ENCODE data around the gene RPL22L1. TPM values are rescaled to one million over a fixed set of nuclear protein-coding genes. Genes with fewer than 3 reads are reported as not detected.

The RPL22L1 gene
- total RNA-seq, 1 experiment from 2014 or later = 43.1 TPM

DNA sequence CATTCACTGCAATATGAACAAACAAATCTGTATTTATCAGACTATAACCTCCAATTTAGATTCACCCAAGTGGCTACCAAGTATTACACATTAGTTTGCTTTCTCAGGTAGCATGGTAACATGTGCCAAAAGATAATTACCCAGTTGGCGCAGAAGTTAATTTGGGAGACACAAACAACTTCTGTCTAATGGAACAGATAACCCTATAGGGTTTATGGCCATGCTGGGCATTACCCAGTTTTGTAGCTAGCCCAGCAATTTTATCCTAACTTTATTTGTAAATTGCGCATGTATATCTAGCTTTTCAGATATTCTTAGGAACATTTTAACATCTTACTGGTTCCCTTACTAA lies 780 bp downstream of the RPL22L1 start:
- Histone ChIP-seq H3K9ac (ENCODE audit: low read length) (peak overlapping the region; percentile 92), H3K9me2 (replicated peaks; ENCODE audit: insufficient read depth, low read length) (no peaks in the 10 kb centered on the region), H3K27ac (ENCODE audit: low read length) (peak overlapping the region; percentile 77), H3K27me3 (ENCODE audit: low read length) (no peaks in the 10 kb centered on the region), H2AFZ (ENCODE audit: low read length) (no peak overlapping the region), H3K4me3 (ENCODE audit: low read length) (peak overlapping the region; percentile 90), H4K20me1 (ENCODE audit: insufficient read depth, low read depth, low read length) (peaks cover 32% of the 10 kb centered on the region), H3K36me3 (ENCODE audit: insufficient read depth, low read length) (peaks cover 32% of the 10 kb centered on the region), H3K4me2 (ENCODE audit: low read depth, low read length, poor library complexity, severe bottlenecking) (peak overlapping the region; percentile 98), H3K4me1 (ENCODE audit: low read length) (peaks cover 26% of the 10 kb centered on the region), H3K9me3 (ENCODE audit: low read length) (no peaks in the 10 kb centered on the region), H3K79me2 (ENCODE audit: low read length) (peaks cover 17% of the 10 kb centered on the region)
- DNase-seq = peak; percentile 60

GRCh38 chr3:170868577-170869238 lies 1.3 kb downstream of the RPL22L1 start:
- Histone ChIP-seq H3K36me3 (ENCODE audit: insufficient read depth, low read length) (peaks cover 32% of the 10 kb centered on the region), H2AFZ (ENCODE audit: low read length) (no peak overlapping the region), H3K27ac (ENCODE audit: low read length) (peak overlapping the region; percentile 77), H3K9ac (ENCODE audit: low read length) (peak overlapping the region; percentile 92), H3K9me2 (replicated peaks; ENCODE audit: insufficient read depth, low read length) (no peaks in the 10 kb centered on the region), H3K27me3 (ENCODE audit: low read length) (no peaks in the 10 kb centered on the region), H3K79me2 (ENCODE audit: low read length) (peaks cover 17% of the 10 kb centered on the region), H3K9me3 (ENCODE audit: low read length) (no peaks in the 10 kb centered on the region), H4K20me1 (ENCODE audit: insufficient read depth, low read depth, low read length) (peaks cover 32% of the 10 kb centered on the region), H3K4me3 (ENCODE audit: low read length) (peak overlapping the region; percentile 90), H3K4me2 (ENCODE audit: low read depth, low read length, poor library complexity, severe bottlenecking) (peak overlapping the region; percentile 98), H3K4me1 (ENCODE audit: low read length) (peaks cover 26% of the 10 kb centered on the region)
- DNase-seq = peak; percentile 54

GRCh38 chr3:170867143-170867937 lies 2.7 kb downstream of the RPL22L1 start:
- H3K9me2 ChIP-seq (replicated peaks; ENCODE audit: insufficient read depth, low read length) = no peaks in the 10 kb centered on the region
- peaks cover 26% of the 10 kb centered on the region for H3K4me1 ChIP-seq (ENCODE audit: low read length)
- no peaks in the 10 kb centered on the region for H3K9me3 ChIP-seq (ENCODE audit: low read length)
- peaks cover 32% of the 10 kb centered on the region for H4K20me1 ChIP-seq (ENCODE audit: insufficient read depth, low read depth, low read length)
- DNase-seq = peak; percentile 64
- peaks cover 32% of the 10 kb centered on the region for H3K36me3 ChIP-seq (ENCODE audit: insufficient read depth, low read length)
- no peak overlapping the region for H2AFZ ChIP-seq (ENCODE audit: low read length)
- H3K79me2 ChIP-seq (ENCODE audit: low read length) = peaks cover 17% of the 10 kb centered on the region
- 0 out of 2 replicates have a peak overlapping the region, but pooled peaks have one; percentile 22 for H3K9ac ChIP-seq (ENCODE audit: low read length)
- H3K4me3 ChIP-seq (ENCODE audit: low read length) = peak overlapping the region; percentile 90
- no peaks in the 10 kb centered on the region for H3K27me3 ChIP-seq (ENCODE audit: low read length)
- H3K27ac ChIP-seq (ENCODE audit: low read length) = peak overlapping the region; percentile 14; the same call in 1 of the 2 replicates
- peak overlapping the region; percentile 98 for H3K4me2 ChIP-seq (ENCODE audit: low read depth, low read length, poor library complexity, severe bottlenecking)

GRCh38 chr3:170866499-170866898 lies 3.5 kb downstream of the RPL22L1 start:
- Histone ChIP-seq H3K4me3 (ENCODE audit: low read length) (no peak overlapping the region), H4K20me1 (ENCODE audit: insufficient read depth, low read depth, low read length) (peaks cover 32% of the 10 kb centered on the region), H3K4me1 (ENCODE audit: low read length) (peaks cover 26% of the 10 kb centered on the region), H3K79me2 (ENCODE audit: low read length) (peaks cover 17% of the 10 kb centered on the region), H3K9me2 (replicated peaks; ENCODE audit: insufficient read depth, low read length) (no peaks in the 10 kb centered on the region), H3K36me3 (ENCODE audit: insufficient read depth, low read length) (peaks cover 32% of the 10 kb centered on the region), H3K4me2 (ENCODE audit: low read depth, low read length, poor library complexity, severe bottlenecking) (peak overlapping the region; percentile 98), H2AFZ (ENCODE audit: low read length) (no peak overlapping the region), H3K9me3 (ENCODE audit: low read length) (no peaks in the 10 kb centered on the region), H3K9ac (ENCODE audit: low read length) (no peak overlapping the region), H3K27me3 (ENCODE audit: low read length) (no peaks in the 10 kb centered on the region), H3K27ac (ENCODE audit: low read length) (no peak overlapping the region)
- DNase-seq = peak; percentile 34

DNA sequence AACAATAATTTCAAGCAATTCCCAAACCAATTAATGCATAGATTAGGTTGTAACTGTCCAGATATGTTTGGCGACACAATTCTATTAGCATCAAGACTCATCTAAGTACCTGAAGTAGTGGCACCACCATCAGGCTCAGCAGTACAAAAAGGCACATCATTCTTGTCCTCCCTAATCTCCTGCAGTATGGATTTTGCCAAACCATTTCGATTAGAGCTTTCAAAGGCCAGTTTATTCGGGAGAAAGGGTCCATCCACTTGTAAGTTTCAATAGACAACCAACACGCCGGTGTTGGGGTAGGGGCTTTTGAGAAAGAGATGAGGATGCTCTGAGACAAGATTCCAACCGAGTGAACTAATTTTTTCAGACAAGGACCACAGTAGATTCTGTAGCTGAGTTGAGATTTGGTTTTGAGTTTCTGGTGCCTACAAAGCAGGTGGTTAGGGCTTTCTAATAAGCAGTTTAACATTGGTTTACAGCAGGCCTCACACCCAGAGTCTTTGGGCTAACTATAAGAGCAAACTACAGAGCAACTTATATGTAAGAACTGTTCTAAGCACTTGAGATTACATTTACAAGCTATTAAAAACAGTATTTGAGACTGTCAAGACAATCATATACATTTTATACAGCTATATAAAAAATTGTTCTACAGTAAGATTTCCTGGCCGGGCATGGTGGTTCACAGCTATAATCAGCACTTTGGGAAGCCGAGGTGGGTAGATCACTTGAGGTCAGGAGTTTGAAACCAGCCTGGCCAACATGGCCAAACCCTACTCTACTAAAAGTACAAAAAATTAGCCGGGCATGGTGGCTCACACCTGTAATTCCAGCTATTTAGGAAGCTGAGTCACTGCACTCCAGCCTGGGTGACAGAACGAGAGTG lies 4.5 kb downstream of the RPL22L1 start:
- H2AFZ ChIP-seq (ENCODE audit: low read length) = no peak overlapping the region
- no peak overlapping the region for H3K9ac ChIP-seq (ENCODE audit: low read length)
- DNase-seq = peak; percentile 59
- H3K27ac ChIP-seq (ENCODE audit: low read length) = no peak overlapping the region
- peaks cover 17% of the 10 kb centered on the region for H3K79me2 ChIP-seq (ENCODE audit: low read length)
- peaks cover 32% of the 10 kb centered on the region for H4K20me1 ChIP-seq (ENCODE audit: insufficient read depth, low read depth, low read length)
- H3K4me1 ChIP-seq (ENCODE audit: low read length) = peaks cover 19% of the 10 kb centered on the region
- no peaks in the 10 kb centered on the region for H3K27me3 ChIP-seq (ENCODE audit: low read length)
- H3K36me3 ChIP-seq (ENCODE audit: insufficient read depth, low read length) = peaks cover 32% of the 10 kb centered on the region
- H3K9me3 ChIP-seq (ENCODE audit: low read length) = no peaks in the 10 kb centered on the region
- no peak overlapping the region for H3K4me3 ChIP-seq (ENCODE audit: low read length)
- no peaks in the 10 kb centered on the region for H3K9me2 ChIP-seq (replicated peaks; ENCODE audit: insufficient read depth, low read length)
- H3K4me2 ChIP-seq (ENCODE audit: low read depth, low read length, poor library complexity, severe bottlenecking) = no peak overlapping the region

- no peak overlapping the region for H3K27ac ChIP-seq (ENCODE audit: low read length)
- no peaks in the 10 kb centered on the region for H3K9me2 ChIP-seq (replicated peaks; ENCODE audit: insufficient read depth, low read length)
- H3K4me1 ChIP-seq (ENCODE audit: low read length) = peaks cover 17% of the 10 kb centered on the region
- peak; percentile 59 for DNase-seq
- peaks cover 14% of the 10 kb centered on the region for H3K79me2 ChIP-seq (ENCODE audit: low read length)
- no peaks in the 10 kb centered on the region for H3K27me3 ChIP-seq (ENCODE audit: low read length)
- H4K20me1 ChIP-seq (ENCODE audit: insufficient read depth, low read depth, low read length) = peaks cover 32% of the 10 kb centered on the region
- no peak overlapping the region for H2AFZ ChIP-seq (ENCODE audit: low read length)
- no peak overlapping the region for H3K9ac ChIP-seq (ENCODE audit: low read length)
- no peak overlapping the region for H3K4me3 ChIP-seq (ENCODE audit: low read length)
- H3K4me2 ChIP-seq (ENCODE audit: low read depth, low read length, poor library complexity, severe bottlenecking) = no peak overlapping the region
- H3K9me3 ChIP-seq (ENCODE audit: low read length) = no peaks in the 10 kb centered on the region
- peaks cover 32% of the 10 kb centered on the region for H3K36me3 ChIP-seq (ENCODE audit: insufficient read depth, low read length)
Measured at GRCh38 chr3:170864525-170865208, 5.3 kb downstream of the RPL22L1 start.

DNA sequence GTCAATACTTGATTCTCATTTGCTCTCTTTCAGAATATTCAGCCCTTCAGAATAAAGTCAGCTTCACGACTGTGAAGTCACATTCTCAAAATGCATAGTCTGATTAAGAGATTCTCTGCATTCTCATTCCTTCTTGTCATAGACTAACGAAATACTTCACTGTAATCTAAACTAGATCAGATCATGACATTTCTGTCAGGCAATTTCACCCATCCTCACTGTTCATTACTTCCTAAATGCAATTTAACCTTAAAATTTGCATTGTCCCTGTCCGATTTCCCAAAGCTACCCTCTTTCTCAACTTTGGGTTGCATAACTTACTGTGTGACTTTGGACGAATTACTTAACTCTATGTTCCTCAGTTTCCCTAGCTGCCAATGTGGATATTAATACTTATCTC lies 6.2 kb downstream of the RPL22L1 start:
- Histone ChIP-seq H3K4me2 (ENCODE audit: low read depth, low read length, poor library complexity, severe bottlenecking) (no peak overlapping the region), H3K36me3 (ENCODE audit: insufficient read depth, low read length) (peaks cover 32% of the 10 kb centered on the region), H3K27ac (ENCODE audit: low read length) (no peak overlapping the region), H2AFZ (ENCODE audit: low read length) (no peak overlapping the region), H3K9me2 (replicated peaks; ENCODE audit: insufficient read depth, low read length) (no peaks in the 10 kb centered on the region), H4K20me1 (ENCODE audit: insufficient read depth, low read depth, low read length) (peaks cover 32% of the 10 kb centered on the region), H3K9me3 (ENCODE audit: low read length) (no peaks in the 10 kb centered on the region), H3K4me1 (ENCODE audit: low read length) (peaks cover 17% of the 10 kb centered on the region), H3K27me3 (ENCODE audit: low read length) (no peaks in the 10 kb centered on the region), H3K9ac (ENCODE audit: low read length) (no peak overlapping the region), H3K4me3 (ENCODE audit: low read length) (no peak overlapping the region), H3K79me2 (ENCODE audit: low read length) (peaks cover 6% of the 10 kb centered on the region)
- peak; percentile 56 for DNase-seq

Data from Karpas-422 (cell line).